Measurements from ENCODE around the gene IARS1. TPM values are rescaled to one million over a fixed set of nuclear protein-coding genes. Genes with fewer than 3 reads are reported as not detected.

Gene IARS1
- total RNA-seq: 234 and 261 TPM in 2 replicates

DNA sequence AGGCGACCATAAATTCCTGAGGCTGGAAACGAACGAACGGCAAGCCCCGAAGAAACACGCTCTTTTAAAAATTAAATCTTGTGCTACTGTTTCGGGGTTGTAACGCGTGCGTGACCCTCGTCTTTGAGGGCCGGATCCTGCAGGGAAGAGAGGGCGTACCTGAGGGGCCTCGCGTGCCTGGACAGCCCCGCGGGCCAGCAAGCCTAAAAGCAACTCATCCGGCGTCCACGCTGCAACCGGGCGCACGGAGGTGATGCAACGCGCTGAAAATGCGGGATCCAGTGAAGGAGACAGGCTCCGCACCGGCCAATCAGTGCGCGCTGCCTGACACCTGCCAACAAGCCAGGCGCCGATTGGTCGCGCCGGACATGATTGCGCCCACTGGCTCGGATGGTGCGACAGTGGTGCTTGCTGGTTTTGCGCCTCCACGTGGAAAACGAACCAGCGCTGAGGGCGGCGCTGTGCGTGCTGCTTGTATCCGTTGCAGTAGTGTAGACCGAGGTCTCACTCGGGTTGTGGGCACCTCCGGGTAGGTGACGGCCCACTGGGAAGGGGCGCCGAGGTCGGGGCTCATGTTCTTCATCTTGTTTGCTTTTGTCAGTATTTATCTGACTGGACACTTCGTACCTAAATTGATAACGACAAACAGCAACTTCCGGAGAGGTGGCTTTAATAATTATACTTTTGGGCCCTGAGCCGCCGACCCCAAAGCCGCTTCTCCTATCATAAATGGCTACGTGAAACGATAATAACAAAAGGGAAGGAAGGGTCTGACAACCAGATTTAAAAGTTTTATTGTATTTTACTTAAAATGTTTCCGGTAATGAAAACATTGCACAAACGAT lies at the start of gene IARS1:
Gene IARS1, minus strand, starts transcription at position 246 of the 845 bp plus-strand sequence. CDS start 4,278 bp downstream, outside the sequence.

DNA sequence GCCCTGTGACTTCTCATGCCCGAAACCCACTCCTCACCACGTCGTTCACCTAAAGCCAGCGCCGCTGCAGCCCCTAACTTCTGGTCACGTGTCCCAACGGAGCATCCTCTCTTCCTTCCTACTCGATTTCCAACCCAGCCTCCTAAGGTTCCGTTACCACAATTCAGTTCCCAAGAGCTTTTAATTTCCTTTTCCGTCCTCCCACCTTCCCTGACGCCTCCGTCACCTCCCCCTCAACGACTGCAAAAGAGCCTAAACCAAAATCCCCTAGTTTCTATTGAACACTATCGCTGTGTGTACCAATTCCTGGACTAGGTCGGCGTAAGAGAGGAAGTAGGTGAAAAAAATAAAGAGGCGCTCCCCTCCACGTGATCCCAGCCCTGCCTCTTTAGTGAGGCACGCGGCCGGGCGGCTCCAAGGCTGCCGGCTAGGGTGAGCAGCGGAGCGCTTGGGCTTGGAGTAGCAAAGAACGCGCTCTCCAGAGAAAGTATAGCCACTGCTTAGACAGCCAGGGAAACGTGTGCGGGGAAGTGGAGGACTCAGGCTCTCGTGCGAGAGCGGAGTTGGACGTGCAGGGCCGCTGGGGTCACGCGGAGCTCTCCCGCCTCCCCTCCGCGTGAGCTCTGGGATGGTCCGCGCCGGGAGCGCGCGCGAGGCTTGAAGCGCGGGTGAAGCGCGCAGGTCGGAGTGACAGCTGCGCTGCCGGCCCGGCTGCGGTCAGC lies 31.9 kb upstream of the IARS1 start, which contains the start of the genes CENPP and NOL8:
Gene CENPP, plus strand, starts transcription at position 685 of the 722 bp plus-strand sequence.
Gene NOL8, minus strand, starts transcription at position 82 of the 722 bp plus-strand sequence. CDS start 1,189 bp downstream, outside the sequence.

Other genes starting within 250 kb of the IARS1 start
- 84.8 and 94.6 TPM in 2 replicates for gene SPTLC1, start 178.3 kb downstream of the IARS1 start, total RNA-seq
- gene NOL8, start 31.7 kb upstream of the IARS1 start, total RNA-seq: 7.2 and 14.4 TPM in 2 replicates
- gene CENPP, start 32.3 kb upstream of the IARS1 start, total RNA-seq: 3.0 and 4.0 TPM in 2 replicates
- under 0.01 and 0.18 TPM in 2 replicates for gene OGN, start 110.9 kb upstream of the IARS1 start, total RNA-seq
- gene OMD, start 130.8 kb upstream of the IARS1 start, total RNA-seq: under 0.01 TPM in 1 of 2 replicates, not detected in the other
- gene ASPN, start 188.8 kb upstream of the IARS1 start, total RNA-seq: 1.4 and 2.1 TPM in 2 replicates
- gene ECM2, start 242.3 kb upstream of the IARS1 start, total RNA-seq: 0.53 and 1.2 TPM in 2 replicates